K562 (cell line): ENCODE results near the gene PSMD8. TPM values are rescaled to one million over a fixed set of nuclear protein-coding genes. Genes with fewer than 3 reads are reported as not detected.
A peak's percentile ranks its signal among the peaks of the same experiment; 100 is the strongest.

Source experiments
- ARID4B ChIP-seq: sonication (generic); formaldehyde crosslinking; IDR thresholded peaks from 2 replicates; pipeline ENCODE4 v1.8.0; 2022; ENCODE audit warnings: mild to moderate bottlenecking, missing genetic modification reagents
- ARNT ChIP-seq, 2 experiments: fragments of 450-650 bp; IDR thresholded peaks; 2 replicates each; pipeline ENCODE4 v1.6.1; 2016; ENCODE audit warnings: mild to moderate bottlenecking in 1 of 2
- CHD4 ChIP-seq: fragments of 200-600 bp; sonication (generic); IDR thresholded peaks from 3 replicates; pipeline ENCODE4 v1.6.1; 2012; ENCODE audit warnings: low read depth, mild to moderate bottlenecking, mixed read lengths, low read length, inconsistent platforms; ENCODE audit not compliant: insufficient read depth, insufficient replicate concordance, poor library complexity, severe bottlenecking
- CUX1 ChIP-seq: fragments of 200-800 bp; sonication (Bioruptor generic); IDR thresholded peaks from 2 replicates; pipeline ENCODE4 v1.6.1; 2016; ENCODE audit warnings: missing genetic modification characterization, missing compliant biosample characterization
- GATA2 ChIP-seq: sonication (generic); formaldehyde crosslinking; IDR thresholded peaks from 2 replicates; pipeline ENCODE4 v1.4.0; 2020; ENCODE audit warnings: mild to moderate bottlenecking, missing genetic modification reagents
- MCM2 ChIP-seq: fragments of 450-650 bp; IDR thresholded peaks from 2 replicates; pipeline ENCODE4 v1.6.1; 2017; ENCODE audit warnings: low read depth, mild to moderate bottlenecking
- MCM3 ChIP-seq: fragments of 450-650 bp; IDR thresholded peaks from 2 replicates; pipeline ENCODE4 v1.6.1; 2016
- NONO ChIP-seq, 2 experiments: fragments of 200-400 bp in 1 of 2; fragments of 450-650 bp in 1 of 2; formaldehyde crosslinking in 1 of 2; IDR thresholded peaks; 2 replicates each; pipeline ENCODE4 v1.6.1; 2017; ENCODE audit warnings: low read depth in 2 of 2, mild to moderate bottlenecking in 2 of 2, moderate library complexity in 2 of 2, low read length in 1 of 2
- PML ChIP-seq: IDR thresholded peaks from 2 replicates; pipeline ENCODE4 v1.6.1; 2012; ENCODE audit warnings: low read length, inconsistent platforms
- SRF ChIP-seq, 2 experiments: fragments of 250-450, 450-650 bp in 1 of 2; sonication (Bioruptor Pico) in 1 of 2; sonication (generic) in 1 of 2; formaldehyde crosslinking; IDR thresholded peaks; 2 replicates each; pipeline versions ENCODE4 v1.5.0 to v1.5.1; 2020 to 2022; ENCODE audit warnings: mild to moderate bottlenecking in 1 of 2, missing genetic modification reagents in 1 of 2
- TEAD1 ChIP-seq, 2 experiments: fragments of 450-650 bp in 1 of 2; sonication (generic) in 1 of 2; formaldehyde crosslinking; IDR thresholded peaks; 2 replicates each; pipeline versions ENCODE4 v1.4.0 to v1.8.0; 2020 to 2022; ENCODE audit warnings: mild to moderate bottlenecking in 2 of 2, missing genetic modification reagents in 1 of 2
- TGIF2 ChIP-seq: sonication (generic); formaldehyde crosslinking; IDR thresholded peaks from 2 replicates; pipeline ENCODE4 v1.8.1; 2022; ENCODE audit warnings: mild to moderate bottlenecking, missing genetic modification reagents, moderate library complexity
- ZNF609 ChIP-seq: sonication (generic); formaldehyde crosslinking; IDR thresholded peaks from 2 replicates; pipeline ENCODE4 v1.8.1; 2023; ENCODE audit warnings: missing genetic modification reagents, mild to moderate bottlenecking, borderline replicate concordance
- ZNF764 ChIP-seq: fragments of 250-450 bp; sonication (Bioruptor Pico); IDR thresholded peaks from 2 replicates; pipeline ENCODE4 v1.4.0; 2020; ENCODE audit warnings: low read depth, mild to moderate bottlenecking, moderate library complexity
- polyA plus RNA-seq, 8 experiments: library from polyadenylated mRNA; depleted of rRNA in 4 of 8; stranded (reverse) in 5 of 8; unstranded in 3 of 8; fragments of >200 nt; fragmentation: Nextera tagmentation in 2 of 8; fragmentation: Illumina TruSeq in 1 of 8; extraction: Ambion mirVana in 2 of 8; extraction: Trizol in 1 of 8; gene quantifications; 2 replicates each; pipeline versions ENCODE4 v1.2.1 to v1.2.3, GENCODE V29; 2011 to 2014; ENCODE audit warnings: inconsistent platforms in 1 of 8, missing spikeins in 1 of 8
- total RNA-seq, 7 experiments: library from RNA; depleted of rRNA in 6 of 7; stranded (reverse); fragments of >200 nt in 6 of 7; fragmentation: Illumina TruSeq in 2 of 7; extraction: Trizol in 2 of 7; gene quantifications; 2 replicates each; pipeline versions ENCODE4 v1.2.1 to v1.2.3, GENCODE V29; 2011 to 2021; ENCODE audit warnings: low replicate concordance in 1 of 7

PSMD8 gene
- total and polyA plus RNA-seq, 9 of the 15 experiments (the other 6 are each of a cell fraction or from before 2014, with no cell fraction given), result 130 to 583 (median 315) TPM

- TF ChIP-seq ZNF609 (CRISPR knock-in tag), result no peak
- TF ChIP-seq ARNT (IDR thresholded peaks at IDR 0.05), result no peak
- no peak for TF ChIP-seq MCM3
- no peak for TF ChIP-seq NONO (IDR thresholded peaks at IDR 0.05; ENCODE audit: low read depth in 2 of 2, low read length in 1 of 2)
- TF ChIP-seq ARID4B (CRISPR knock-in tag), result no peak
- no peak for TF ChIP-seq MCM2
- no peak for TF ChIP-seq SRF (CRISPR knock-in tag; IDR thresholded peaks at IDR 0.05)
- TF ChIP-seq PML, result peak; percentile 31; the same call in 1 of the 2 replicates
- TF ChIP-seq CHD4, result no peak
- no peak for TF ChIP-seq CUX1
- 0 out of 2 replicates have a peak, but pooled peaks have one; percentile 64 for TF ChIP-seq TGIF2 (CRISPR knock-in tag)
- peak; percentile 55; the same call in 1 of the 2 replicates for TF ChIP-seq GATA2 (CRISPR knock-in tag)
- no peak for TF ChIP-seq TEAD1 (CRISPR knock-in tag; IDR thresholded peaks at IDR 0.05)
- no peak for TF ChIP-seq ZNF764
Measured at GRCh38 chr19:38370299-38370698, 4.1 kb upstream of the PSMD8 start (continued).
